CD14-positive monocyte (primary cell): ENCODE measurements around the gene PRDM1. TPM values are rescaled to one million over a fixed set of nuclear protein-coding genes. Genes with fewer than 3 reads are reported as not detected.

Experiments used
- DNase-seq, 3 donors: peaks; one replicate each; pipeline ENCODE4 v3.0.0-alpha.2; 2011 to 2022
- H2AFZ ChIP-seq: 2 replicates; pipeline ENCODE4 v1.6.0; 2012; ENCODE audit warnings: mild to moderate bottlenecking, low read depth, low read length, inconsistent platforms; ENCODE audit not compliant: insufficient read depth, poor library complexity, severe bottlenecking
- H3K27ac ChIP-seq, 2 donors: 1 replicate in 1 of 2; 2 replicates in 1 of 2; pipeline ENCODE4 v1.5.1; 2012 to 2013; ENCODE audit warnings: low read length in 2 of 2, control low read depth in 1 of 2, inconsistent platforms in 1 of 2, low read depth in 1 of 2, mild to moderate bottlenecking in 1 of 2
- H3K27me3 ChIP-seq, 2 donors: one replicate each; pipeline versions ENCODE4 v1.6.0 to v1.6.1; 2011 to 2013; ENCODE audit warnings: low read length in 2 of 2; ENCODE audit not compliant: control insufficient read depth in 2 of 2, insufficient read depth in 2 of 2
- H3K36me3 ChIP-seq, 2 donors: replicated peaks in 1 of 2; 1 replicate in 1 of 2; 2 replicates in 1 of 2; pipeline versions ENCODE4 v1.5.1 to v1.6.1; 2012 to 2013; ENCODE audit warnings: low read length in 2 of 2, control low read depth in 1 of 2, inconsistent platforms in 1 of 2, mild to moderate bottlenecking in 1 of 2; ENCODE audit not compliant: insufficient read depth in 2 of 2, control insufficient read depth in 1 of 2
- H3K4me1 ChIP-seq, 2 donors: 1 replicate in 1 of 2; 2 replicates in 1 of 2; pipeline versions ENCODE4 v1.5.1 to v1.6.1; 2012 to 2013; ENCODE audit warnings: low read length in 2 of 2, control low read depth in 1 of 2, inconsistent platforms in 1 of 2, mild to moderate bottlenecking in 1 of 2, moderate library complexity in 1 of 2; ENCODE audit not compliant: insufficient read depth in 2 of 2, control insufficient read depth in 1 of 2
- H3K4me2 ChIP-seq: replicated peaks from 2 replicates; pipeline ENCODE3; 2012; ENCODE audit warnings: low read length, moderate library complexity, mild to moderate bottlenecking; ENCODE audit not compliant: poor library complexity, severe bottlenecking; ENCODE audit errors: extremely low read depth
- H3K4me3 ChIP-seq, 3 experiments: fragments of 200-600 bp in 1 of 3; sonication (generic) in 1 of 3; replicated peaks in 1 of 3; 1 replicate in 2 of 3; 2 replicates in 1 of 3; pipeline ENCODE4 v1.5.1; 2011 to 2013; ENCODE audit warnings: low read length in 3 of 3, mild to moderate bottlenecking in 3 of 3, control low read depth in 2 of 3, low read depth in 2 of 3, inconsistent platforms in 1 of 3, moderate library complexity in 1 of 3
- H3K79me2 ChIP-seq: 2 replicates; pipeline ENCODE4 v1.6.0; 2012; ENCODE audit warnings: mild to moderate bottlenecking, control low read depth, inconsistent platforms, low read length, moderate library complexity; ENCODE audit not compliant: insufficient read depth
- H3K9ac ChIP-seq: 2 replicates; pipeline ENCODE4 v1.6.0; 2017; ENCODE audit warnings: low read length, mild to moderate bottlenecking; ENCODE audit not compliant: insufficient read depth, poor library complexity, severe bottlenecking
- H3K9me3 ChIP-seq, 2 donors: replicated peaks in 1 of 2; 1 replicate in 1 of 2; 2 replicates in 1 of 2; pipeline versions ENCODE4 v1.5.1 to v1.6.1; 2012 to 2013; ENCODE audit warnings: low read length in 2 of 2, control low read depth in 1 of 2; ENCODE audit not compliant: control insufficient read depth in 1 of 2, insufficient read depth in 1 of 2
- H4K20me1 ChIP-seq: 2 replicates; pipeline ENCODE4 v1.6.0; 2012; ENCODE audit warnings: mild to moderate bottlenecking, low read length, control low read depth, moderate library complexity; ENCODE audit not compliant: insufficient read depth
- H3K27ac Mint-ChIP-seq, 7 donors: one replicate each; pipeline ENCODE4 v1.8.0; 2020; ENCODE audit warnings: mild to moderate bottlenecking in 7 of 7, mixed read lengths in 7 of 7, moderate library complexity in 6 of 7, inconsistent platforms in 2 of 7
- H3K27me3 Mint-ChIP-seq, 3 donors: one replicate each; pipeline ENCODE4 v1.8.0; 2021 to 2022; ENCODE audit warnings: low read depth in 3 of 3, mild to moderate bottlenecking in 3 of 3, mixed read lengths in 3 of 3, moderate library complexity in 3 of 3, inconsistent platforms in 1 of 3
- H3K36me3 Mint-ChIP-seq, 2 donors: one replicate each; pipeline ENCODE4 v1.8.0; 2020; ENCODE audit warnings: mixed read lengths in 2 of 2, inconsistent platforms in 1 of 2, mild to moderate bottlenecking in 1 of 2
- H3K4me1 Mint-ChIP-seq: one replicate; pipeline ENCODE4 v1.8.0; 2020; ENCODE audit warnings: mild to moderate bottlenecking, mixed read lengths
- H3K4me3 Mint-ChIP-seq, 2 donors: one replicate each; pipeline ENCODE4 v1.8.0; 2020; ENCODE audit warnings: mild to moderate bottlenecking in 2 of 2, mixed read lengths in 2 of 2, moderate library complexity in 1 of 2
- H3K9me3 Mint-ChIP-seq, 7 donors: one replicate each; pipeline ENCODE4 v1.8.0; 2020 to 2022; ENCODE audit warnings: mixed read lengths in 7 of 7, mild to moderate bottlenecking in 6 of 7, moderate library complexity in 6 of 7, inconsistent platforms in 2 of 7
- WGBS: methylation state at CpG from one replicate; pipeline ENCODE4 v1.1.5; 2013; ENCODE audit warnings: missing lambda C conversion rate; ENCODE audit not compliant: insufficient coverage; 5-methylcytosine and 5-hydroxymethylcytosine counted together
- intact Hi-C, 2 donors: fragments of 100-400 bp; cut with micrococcal nuclease; formaldehyde crosslinking; loops; one replicate each; pipeline versions ENCODE4 v1.15.0 to v1.15.1; 2023
- polyA plus RNA-seq, 3 donors: library from polyadenylated mRNA; depleted of rRNA in 1 of 3; unstranded in 2 of 3; stranded (reverse) in 1 of 3; fragments of 300-500 nt in 2 of 3; fragments of >200 nt in 1 of 3; fragmentation: Illumina TruSeq in 2 of 3; gene quantifications; 1 replicate in 2 of 3; 2 replicates in 1 of 3; pipeline ENCODE4 v1.2.3, GENCODE V29; 2012 to 2021
- TF ChIP-seq, protein P1 (sequence below): fragments of 200-600 bp; IDR thresholded peaks from one replicate; pipeline ENCODE4 v1.8.0; 2022; ENCODE audit warnings: antibody characterized with exemption, mild to moderate bottlenecking

PRDM1 gene
- polyA plus RNA-seq, 3 donors = 1.8 to 14.9 (median 5.2) TPM

- peaks cover 62% of the 10 kb centered on the region for H3K4me1 Mint-ChIP-seq
Observed at GRCh38 chr6:106122938-106123656, 37.0 kb downstream of the PRDM1 start.

GRCh38 chr6:106124015-106124414, 37.9 kb downstream of the PRDM1 start:
- intact Hi-C loops = loop anchor here in 1 of 2 donors (5.0 kb wide), 1 partner anchor 38 kb away; no protein-coding TSS in a partner anchor
- peak overlapping the region in 1 of 7 donors; percentile 46 for H3K27ac Mint-ChIP-seq
- TF ChIP-seq, protein P1, sequence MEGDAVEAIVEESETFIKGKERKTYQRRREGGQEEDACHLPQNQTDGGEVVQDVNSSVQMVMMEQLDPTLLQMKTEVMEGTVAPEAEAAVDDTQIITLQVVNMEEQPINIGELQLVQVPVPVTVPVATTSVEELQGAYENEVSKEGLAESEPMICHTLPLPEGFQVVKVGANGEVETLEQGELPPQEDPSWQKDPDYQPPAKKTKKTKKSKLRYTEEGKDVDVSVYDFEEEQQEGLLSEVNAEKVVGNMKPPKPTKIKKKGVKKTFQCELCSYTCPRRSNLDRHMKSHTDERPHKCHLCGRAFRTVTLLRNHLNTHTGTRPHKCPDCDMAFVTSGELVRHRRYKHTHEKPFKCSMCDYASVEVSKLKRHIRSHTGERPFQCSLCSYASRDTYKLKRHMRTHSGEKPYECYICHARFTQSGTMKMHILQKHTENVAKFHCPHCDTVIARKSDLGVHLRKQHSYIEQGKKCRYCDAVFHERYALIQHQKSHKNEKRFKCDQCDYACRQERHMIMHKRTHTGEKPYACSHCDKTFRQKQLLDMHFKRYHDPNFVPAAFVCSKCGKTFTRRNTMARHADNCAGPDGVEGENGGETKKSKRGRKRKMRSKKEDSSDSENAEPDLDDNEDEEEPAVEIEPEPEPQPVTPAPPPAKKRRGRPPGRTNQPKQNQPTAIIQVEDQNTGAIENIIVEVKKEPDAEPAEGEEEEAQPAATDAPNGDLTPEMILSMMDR = no peak

More at GRCh38 chr6:106122938-106123656, 37.0 kb downstream of the PRDM1 start:
- Mint-ChIP-seq H3K9me3 (peaks cover 0 to 5% (median 0%) of the 10 kb centered on the region in 7 donors), H3K4me3 (no peak overlapping the region), H3K27ac (peak overlapping the region in 4 of 7 donors; percentile 1 to 62 (median 32)), H3K27me3 (peaks cover 0 to 4% (median 0%) of the 10 kb centered on the region in 3 donors), H3K36me3 (peaks cover 0 to 2% of the 10 kb centered on the region in 2 donors)
- WGBS = 50% methylated on average over 1 of the region's 6 CpGs
- Histone ChIP-seq H3K9ac (no peak overlapping the region), H3K9me3 (no peaks in the 10 kb centered on the region), H3K4me1 (peaks cover 47 to 63% of the 10 kb centered on the region in 2 donors), H3K36me3 (no peaks in the 10 kb centered on the region), H3K27ac (peak overlapping the region in 1 of 2 donors; percentile 42), H3K4me2 (peak overlapping the region; percentile 10), H3K79me2 (no peaks in the 10 kb centered on the region), H4K20me1 (no peaks in the 10 kb centered on the region), H3K4me3 (no peak overlapping the region), H3K27me3 (no peaks in the 10 kb centered on the region), H2AFZ (no peak overlapping the region)
- intact Hi-C loops = loop anchor here in 1 of 2 donors (5.0 kb wide), 1 partner anchor 39 kb away; no protein-coding TSS in a partner anchor
- DNase-seq = peak in 1 of 3 donors; percentile 31
- TF ChIP-seq, protein P1 = no peak

More at GRCh38 chr6:106124015-106124414, 37.9 kb downstream of the PRDM1 start:
- Mint-ChIP-seq H3K9me3 (peaks cover 0 to 3% (median 0%) of the 10 kb centered on the region in 7 donors), H3K36me3 (peaks cover 0 to 2% of the 10 kb centered on the region in 2 donors), H3K4me3 (no peak overlapping the region), H3K4me1 (peaks cover 56% of the 10 kb centered on the region), H3K27me3 (peaks cover 0 to 4% (median 0%) of the 10 kb centered on the region in 3 donors)
- H3K4me2 ChIP-seq = no peak overlapping the region
- no CpG with 5 or more reads among the region's 4 CpGs for WGBS
- no peak overlapping the region for H2AFZ ChIP-seq
- H4K20me1 ChIP-seq = no peaks in the 10 kb centered on the region
- H3K4me1 ChIP-seq = peaks cover 38 to 55% of the 10 kb centered on the region in 2 donors
- H3K79me2 ChIP-seq = no peaks in the 10 kb centered on the region
- H3K27ac ChIP-seq = no peak overlapping the region
- H3K9ac ChIP-seq = no peak overlapping the region
- no peak overlapping the region for H3K4me3 ChIP-seq
- H3K36me3 ChIP-seq = no peaks in the 10 kb centered on the region
- H3K27me3 ChIP-seq = no peaks in the 10 kb centered on the region
- DNase-seq = no peak
- no peaks in the 10 kb centered on the region for H3K9me3 ChIP-seq
